GM18519 (cell line): ENCODE measurements around the gene BMPR1A.
A peak's percentile ranks its signal among the peaks of the same experiment; 100 is the strongest.

ENCODE experiments used
- ATAC-seq: cut with Tn5 transposase; IDR thresholded peaks from one replicate; pipeline ENCODE4 v1.9.1; 2021; ENCODE audit warnings: mild to moderate bottlenecking, moderate library complexity; ENCODE audit not compliant: unreplicated experiment, low FRiP score

BMPR1A gene

GRCh38 chr10:86758189-86759072, 2.0 kb downstream of the BMPR1A start:
- ATAC-seq = no peak

- no peak for ATAC-seq
These were observed 2.8 kb downstream of the BMPR1A start for GRCh38 chr10:86759073-86759672.

GRCh38 chr10:86763404-86763803, 7.0 kb downstream of the BMPR1A start:
- no peak for ATAC-seq

- no peak for ATAC-seq
These were observed 9.1 kb downstream of the BMPR1A start for GRCh38 chr10:86765548-86765947.

GRCh38 chr10:86768412-86769062, 12.1 kb downstream of the BMPR1A start:
- ATAC-seq = no peak

GRCh38 chr10:86769991-86770390, 13.6 kb downstream of the BMPR1A start:
- no peak for ATAC-seq

- no peak for ATAC-seq
These were observed 14.1 kb downstream of the BMPR1A start for GRCh38 chr10:86770412-86770960.

GRCh38 chr10:86773498-86773897, 17.1 kb downstream of the BMPR1A start:
- ATAC-seq = no peak

- peak; percentile 67 for ATAC-seq
These were observed 18.8 kb downstream of the BMPR1A start for GRCh38 chr10:86775056-86775869.

GRCh38 chr10:86775870-86776180, 19.4 kb downstream of the BMPR1A start:
- ATAC-seq = no peak

- ATAC-seq = no peak
These were observed 23.0 kb downstream of the BMPR1A start for GRCh38 chr10:86779220-86780017.

- ATAC-seq = peak; percentile 86
These were observed 26.4 kb downstream of the BMPR1A start for GRCh38 chr10:86782701-86783418.

- no peak for ATAC-seq
These were observed 28.6 kb downstream of the BMPR1A start for GRCh38 chr10:86785037-86785436.

GRCh38 chr10:86785968-86786367, 29.5 kb downstream of the BMPR1A start:
- ATAC-seq = no peak

- ATAC-seq = no peak
These were observed 29.9 kb downstream of the BMPR1A start for GRCh38 chr10:86786368-86786767.

- no peak for ATAC-seq
These were observed 34.0 kb downstream of the BMPR1A start for GRCh38 chr10:86790394-86790793.

- no peak for ATAC-seq
These were observed 36.2 kb downstream of the BMPR1A start for GRCh38 chr10:86792461-86793167.

GRCh38 chr10:86793696-86794095, 37.3 kb downstream of the BMPR1A start:
- no peak for ATAC-seq
